GM19468 (cell line): ENCODE measurements around the gene WSCD2.

Source experiments
- ATAC-seq: cut with Tn5 transposase; IDR thresholded peaks from one replicate; pipeline ENCODE4 v1.9.1; 2021; ENCODE audit warnings: mild to moderate bottlenecking, moderate library complexity, moderate number of reproducible peaks; ENCODE audit not compliant: unreplicated experiment; ENCODE audit errors: extremely low read depth

The WSCD2 gene

GRCh38 chr12:108106599-108106998 lies 22.5 kb upstream of the WSCD2 start:
- no peak for ATAC-seq

GRCh38 chr12:108107293-108107692 lies 21.8 kb upstream of the WSCD2 start:
- ATAC-seq = no peak

GRCh38 chr12:108109504-108109903 lies 19.6 kb upstream of the WSCD2 start:
- ATAC-seq = no peak

- ATAC-seq = no peak
Measured at GRCh38 chr12:108109954-108110353, 19.1 kb upstream of the WSCD2 start.

GRCh38 chr12:108110844-108111243 lies 18.2 kb upstream of the WSCD2 start:
- ATAC-seq = no peak

GRCh38 chr12:108112832-108113556 lies 16.1 kb upstream of the WSCD2 start:
- ATAC-seq = no peak

- ATAC-seq = no peak
Measured at GRCh38 chr12:108115123-108116121, 13.7 kb upstream of the WSCD2 start.

- ATAC-seq = no peak
Measured at GRCh38 chr12:108116254-108116653, 12.8 kb upstream of the WSCD2 start.

GRCh38 chr12:108116699-108117098 lies 12.4 kb upstream of the WSCD2 start:
- no peak for ATAC-seq

- no peak for ATAC-seq
Measured at GRCh38 chr12:108117163-108117849, 11.8 kb upstream of the WSCD2 start.

GRCh38 chr12:108117902-108118301 lies 11.2 kb upstream of the WSCD2 start:
- no peak for ATAC-seq

- no peak for ATAC-seq
Measured at GRCh38 chr12:108119126-108119973, 9.7 kb upstream of the WSCD2 start.

GRCh38 chr12:108119974-108120862 lies 8.9 kb upstream of the WSCD2 start:
- no peak for ATAC-seq

- ATAC-seq = no peak
Measured at GRCh38 chr12:108120863-108121165, 8.3 kb upstream of the WSCD2 start.

- no peak for ATAC-seq
Measured at GRCh38 chr12:108121320-108121719, 7.8 kb upstream of the WSCD2 start.

- no peak for ATAC-seq
Measured at GRCh38 chr12:108121728-108122471, 7.2 kb upstream of the WSCD2 start.

GRCh38 chr12:108122644-108123043 lies 6.4 kb upstream of the WSCD2 start:
- ATAC-seq = no peak

- no peak for ATAC-seq
Measured at GRCh38 chr12:108123402-108123801, 5.7 kb upstream of the WSCD2 start.
